SIG-M5 (cell line): ENCODE measurements around the gene CSGALNACT2.

ENCODE experiments used
- DNase-seq: peaks from one replicate; lab custom pipeline; 2025; lab: John Stamatoyannopoulos, UW

The CSGALNACT2 gene

DNA sequence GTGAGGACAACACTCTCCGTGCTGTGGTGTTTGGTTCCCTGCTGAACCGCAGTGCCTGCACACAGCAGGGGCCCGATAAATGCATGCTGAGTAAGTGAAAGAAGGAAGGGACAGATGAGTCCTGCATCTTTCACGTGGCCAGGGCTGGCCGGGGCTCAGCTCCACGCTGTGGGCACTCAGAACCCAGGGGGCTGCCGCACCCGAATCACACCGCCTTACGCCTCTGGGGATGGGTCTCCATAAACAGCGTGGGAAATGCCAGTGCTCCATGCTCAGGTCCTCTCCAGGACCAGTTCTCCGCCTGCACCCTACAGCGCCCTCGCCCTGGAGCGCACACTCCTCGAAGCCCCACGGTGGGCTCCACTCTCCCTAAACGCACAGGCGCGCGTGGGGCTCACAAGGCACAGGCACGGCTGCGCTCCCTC is 90.5 kb downstream of the CSGALNACT2 start:
- DNase-seq, result no peak

DNA sequence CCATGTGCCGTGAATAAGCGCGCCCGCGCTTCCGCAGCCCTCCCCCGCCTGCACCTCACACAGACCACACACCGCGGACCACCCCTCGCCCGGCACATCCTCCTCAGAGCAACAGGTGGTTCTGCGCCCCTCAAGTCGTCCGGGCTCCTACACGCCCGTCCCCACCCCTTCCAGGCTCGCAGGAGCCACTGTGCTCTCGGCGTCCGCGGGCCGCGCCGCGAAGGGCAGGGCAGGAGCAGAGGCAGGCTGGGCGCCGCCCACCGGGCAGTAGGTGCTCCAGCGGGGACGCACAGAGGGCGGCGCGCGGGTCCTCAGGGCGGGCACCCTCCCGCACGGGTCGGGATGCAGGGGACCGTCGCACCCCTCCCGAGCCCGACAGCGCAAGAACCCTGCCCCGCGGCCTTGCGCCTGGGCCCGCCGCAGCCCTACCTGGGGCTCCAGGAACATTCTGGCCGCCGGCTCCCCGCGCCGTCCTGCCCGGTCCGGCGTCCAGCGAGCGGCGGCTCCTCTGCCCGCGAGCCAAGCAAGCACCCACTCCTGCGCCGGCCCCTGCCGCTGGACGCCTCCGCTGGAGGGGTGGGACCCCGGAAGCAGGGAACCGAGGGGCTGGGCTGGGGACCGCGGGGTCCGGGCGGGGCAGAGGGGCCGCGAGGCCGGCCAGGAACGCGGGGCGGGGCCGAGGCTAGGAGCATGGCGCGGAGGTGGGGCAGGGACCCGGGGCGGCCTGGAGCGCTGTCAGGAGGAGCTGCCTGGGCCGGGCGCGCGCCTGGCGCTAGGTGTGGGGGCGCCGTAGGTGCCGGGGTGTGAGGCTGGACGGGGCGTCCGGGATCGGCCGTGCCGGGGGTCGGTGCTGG is 91.2 kb downstream of the CSGALNACT2 start:
- DNase-seq, result no peak

DNA sequence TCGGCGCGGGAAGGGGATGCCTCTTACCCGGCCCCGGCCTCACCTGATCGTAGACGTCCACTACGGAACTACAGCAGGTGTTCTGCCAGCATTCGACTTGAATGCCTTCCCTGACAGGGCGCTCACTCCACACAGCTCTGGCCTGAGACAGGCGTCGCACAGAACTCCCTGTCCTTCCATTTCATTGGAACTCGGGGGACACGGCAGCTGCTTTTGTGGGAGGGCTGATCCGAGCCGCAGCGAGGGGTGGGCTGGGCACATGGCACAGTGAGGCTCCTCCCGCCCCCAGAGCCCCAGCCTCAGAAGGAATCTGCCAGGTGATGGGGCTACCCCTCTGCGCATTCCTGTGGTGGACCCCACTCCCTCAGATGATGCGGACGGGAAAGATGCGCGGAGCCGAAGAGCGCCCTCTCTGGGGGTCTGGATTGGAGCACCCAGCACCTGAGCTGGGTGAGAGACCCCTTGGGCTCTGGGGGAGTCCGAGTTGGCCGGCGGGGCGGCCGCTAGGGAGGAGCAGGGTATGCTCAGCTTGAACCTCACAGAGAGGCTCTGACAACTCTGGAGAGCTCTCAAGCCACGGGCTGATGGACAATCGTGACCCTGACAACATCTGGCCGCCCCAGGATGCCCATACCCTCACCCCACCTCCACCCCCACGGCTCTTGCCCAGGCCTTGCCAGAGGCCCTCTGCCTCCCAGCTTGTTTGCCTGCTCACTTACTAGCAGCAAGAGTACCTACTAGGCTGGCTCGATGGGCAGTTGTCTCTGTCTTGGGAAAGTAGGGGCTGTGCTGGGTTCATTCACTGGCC is 92.1 kb downstream of the CSGALNACT2 start:
- no peak for DNase-seq

DNA sequence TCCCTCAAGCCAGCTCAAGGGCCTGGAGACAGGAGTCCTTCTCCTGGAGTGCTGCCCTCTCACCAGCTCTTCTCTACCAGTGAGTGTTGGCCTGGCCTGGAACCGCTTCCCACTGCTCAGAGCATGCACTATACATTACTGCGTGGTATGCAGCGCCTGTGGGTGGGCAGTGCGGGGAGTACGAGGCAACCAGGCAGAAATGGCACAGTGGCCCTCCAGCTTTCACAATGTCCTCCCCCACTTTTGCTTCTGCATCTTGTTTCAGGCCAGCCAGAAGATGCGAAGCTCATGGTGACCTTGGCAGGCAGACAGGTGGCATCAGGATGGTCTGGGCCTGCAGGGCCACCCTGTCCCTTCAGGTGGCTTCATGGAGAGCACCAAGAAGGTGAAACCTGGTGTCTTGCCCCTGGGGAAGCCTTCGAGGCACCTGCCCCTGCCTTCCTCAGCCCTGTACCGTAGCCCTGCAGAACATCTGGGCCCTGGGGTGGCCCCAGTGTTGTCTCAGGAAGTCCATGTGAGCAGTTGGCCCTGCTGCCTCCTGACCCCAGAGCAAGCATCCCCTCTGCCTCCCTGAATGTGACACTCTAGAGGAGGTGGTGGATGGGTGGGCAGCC is 92.8 kb downstream of the CSGALNACT2 start:
- DNase-seq, result no peak

DNA sequence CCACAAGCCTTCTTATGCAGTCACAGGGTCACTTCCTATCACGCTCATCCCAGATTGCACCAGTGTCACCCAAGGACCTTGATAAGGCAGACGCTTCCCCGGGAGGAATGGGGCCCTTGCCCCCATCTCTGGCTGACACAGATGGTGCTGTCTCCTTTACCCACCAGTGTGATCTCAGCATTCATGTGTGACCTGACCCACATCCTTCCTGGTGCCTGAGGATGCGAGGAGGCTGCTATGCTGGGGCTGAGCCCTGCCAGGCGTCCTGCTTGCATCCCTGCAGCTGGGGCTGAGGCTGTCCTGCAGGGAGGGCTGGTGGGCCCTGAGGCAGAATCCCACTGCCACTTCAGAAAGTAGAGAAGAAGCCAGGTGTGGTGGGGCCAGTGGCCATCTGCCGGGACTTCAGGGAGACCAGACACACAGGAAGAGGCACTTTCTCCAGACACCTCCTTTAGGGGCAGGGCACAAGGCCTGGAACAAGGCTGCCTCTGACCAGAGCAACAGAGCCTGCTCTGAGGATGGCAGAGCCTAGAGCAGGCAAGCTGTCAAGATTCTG is 93.4 kb downstream of the CSGALNACT2 start:
- no peak for DNase-seq

DNA sequence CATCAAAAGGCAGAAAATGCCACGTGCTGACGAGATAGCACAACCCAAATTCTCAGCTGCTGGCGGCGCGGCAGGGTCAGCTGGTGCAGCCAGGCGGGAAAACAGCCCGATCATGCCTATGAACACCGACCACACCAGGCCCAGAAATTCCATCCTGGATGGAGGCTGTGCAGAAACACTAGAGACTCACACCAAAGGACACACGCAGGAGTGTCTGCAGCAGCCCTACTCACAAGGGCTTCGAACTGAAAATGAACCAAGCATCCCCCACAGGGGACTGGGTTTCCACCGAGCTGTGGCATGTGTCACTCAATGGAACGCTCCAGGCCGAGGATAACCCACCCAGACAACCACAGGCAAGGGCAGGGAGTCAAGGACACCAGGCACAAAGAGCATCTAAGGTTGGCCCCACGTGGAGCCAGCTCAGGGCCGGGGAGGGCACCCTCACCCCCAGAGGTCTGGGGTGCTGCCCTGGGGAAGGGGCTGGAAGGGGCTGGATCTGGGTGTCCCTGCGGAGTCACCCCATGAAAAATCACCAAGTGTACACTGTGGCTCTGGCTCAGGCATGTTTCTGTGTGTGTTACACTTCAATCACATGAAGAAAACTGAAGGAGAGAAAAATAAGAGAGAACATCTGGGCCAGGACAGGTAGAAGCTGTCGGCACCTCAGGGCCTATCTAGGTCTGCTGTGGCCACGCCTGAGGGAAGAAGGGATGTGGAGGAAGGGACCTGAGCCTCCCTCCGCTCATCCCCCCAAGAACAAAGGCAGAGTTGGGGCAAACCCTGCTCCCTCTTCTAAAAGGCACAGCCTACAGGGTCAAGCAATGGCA is 95.6 kb downstream of the CSGALNACT2 start:
- DNase-seq, result no peak

DNA sequence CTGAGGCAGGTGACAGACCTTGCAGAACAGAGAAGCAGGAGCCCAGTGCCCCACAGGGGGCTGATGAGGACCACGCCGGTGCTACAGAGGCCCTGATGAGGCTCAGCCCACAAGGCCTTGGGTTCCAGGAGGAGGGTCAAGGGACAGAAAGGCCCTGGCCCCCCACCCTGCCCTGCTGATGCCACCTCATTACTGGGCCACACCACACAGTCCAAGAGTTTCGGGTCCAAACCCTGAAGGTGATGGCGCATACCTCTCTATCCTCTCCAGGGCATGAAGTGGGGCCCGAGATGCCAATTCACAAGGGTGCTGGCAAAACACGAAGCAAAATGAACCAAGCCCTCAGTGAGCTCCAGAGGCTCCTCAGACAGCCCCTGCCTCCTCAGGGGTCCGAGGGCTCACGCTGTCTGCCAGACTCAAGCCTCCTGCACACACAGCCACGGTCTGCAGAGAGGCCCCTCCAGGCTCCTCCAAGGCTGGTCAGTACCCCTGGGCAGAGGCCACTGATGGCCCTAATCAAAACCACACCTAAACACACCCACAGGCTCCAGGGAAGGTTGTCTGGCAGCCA is 96.3 kb downstream of the CSGALNACT2 start:
- DNase-seq, result no peak
